Panc1 (cell line): ENCODE data around the gene FAM89A. TPM values are rescaled to one million over a fixed set of nuclear protein-coding genes. Genes with fewer than 3 reads are reported as not detected.

Experiments used
- ATAC-seq: fragments of 200-7000 bp; cut with Tn5 transposase; 2 replicates; pipeline ENCODE4 v1.9.1; 2020; ENCODE audit warnings: mild to moderate bottlenecking, moderate library complexity
- BruUV-seq: library from RNA; stranded (reverse); fragments of 400-500 nt; replicated peaks from 2 replicates; lab custom pipeline; 2021; lab: Mats Ljungman, UMichigan
- CTCF ChIA-PET: fragments of 300-600 bp; sonication (Branson Sonifier 250); formaldehyde crosslinking; loops from one replicate; lab custom pipeline; 2022; ENCODE audit warnings: antibody characterized with exemption; lab: Charles Lee
- POLR2A ChIA-PET: fragments of 300-600 bp; sonication (Branson Sonifier 250); formaldehyde crosslinking; loops from one replicate; lab custom pipeline; 2022; ENCODE audit warnings: antibody characterized with exemption; lab: Charles Lee
- DNase-seq: peaks from one replicate; pipeline ENCODE4 v3.0.0-alpha.2; 2010; ENCODE audit warnings: low read depth, low spot score
- H3K27ac ChIP-seq: 2 replicates; pipeline ENCODE4 v1.5.1; 2011; ENCODE audit warnings: mild to moderate bottlenecking, low read length, inconsistent platforms
- H3K27me3 ChIP-seq: fragments of 200-500 bp; sonication (Bioruptor generic); 2 replicates; pipeline ENCODE4 v1.6.0; 2014; ENCODE audit warnings: low read length, inconsistent platforms; ENCODE audit not compliant: control insufficient read depth, insufficient read depth
- H3K36me3 ChIP-seq: fragments of 200-500 bp; sonication (Bioruptor generic); 2 replicates; pipeline ENCODE4 v1.5.1; 2014; ENCODE audit warnings: inconsistent platforms, mild to moderate bottlenecking, low read length, moderate library complexity; ENCODE audit not compliant: control insufficient read depth, insufficient read depth
- H3K4me1 ChIP-seq: 2 replicates; pipeline ENCODE4 v1.5.1; 2011; ENCODE audit warnings: inconsistent platforms, mild to moderate bottlenecking, low read length, moderate library complexity; ENCODE audit not compliant: control insufficient read depth, insufficient read depth
- H3K4me3 ChIP-seq, 2 experiments: 2 replicates each; pipeline ENCODE4 v1.5.1; 2011 to 2012; ENCODE audit warnings: low read depth in 2 of 2, low read length in 2 of 2, mild to moderate bottlenecking in 2 of 2, inconsistent platforms in 1 of 2, moderate library complexity in 1 of 2
- H3K9me3 ChIP-seq: fragments of 200-500 bp; sonication (Bioruptor generic); 2 replicates; pipeline ENCODE4 v1.5.1; 2014; ENCODE audit warnings: low read depth, mild to moderate bottlenecking, inconsistent platforms, low read length, moderate library complexity; ENCODE audit not compliant: control insufficient read depth, insufficient read depth
- POLR2AphosphoS5 ChIP-seq: IDR thresholded peaks from 2 replicates; pipeline ENCODE4 v1.6.1; 2012; ENCODE audit warnings: mild to moderate bottlenecking, low read depth, low read length, moderate library complexity
- SIN3A ChIP-seq: IDR thresholded peaks from 2 replicates; pipeline ENCODE4 v1.6.1; 2012; ENCODE audit warnings: low read depth, mild to moderate bottlenecking, low read length, moderate library complexity, borderline replicate concordance; ENCODE audit not compliant: insufficient read depth
- TCF7L2 ChIP-seq: IDR thresholded peaks from 2 replicates; pipeline ENCODE4 v1.6.1; 2011; ENCODE audit warnings: mild to moderate bottlenecking, low read depth, low read length, inconsistent platforms
- in situ Hi-C: cut with HindIII; loops from 2 replicates; pipeline ENCODE4 v1.10.0; 2016; ENCODE audit warnings: low sequenced_read_pairs, low pct_unique_long_range_greater_than_20kb
- intact Hi-C: fragments of 100-400 bp; cut with micrococcal nuclease; formaldehyde crosslinking; loops from one replicate; pipeline ENCODE4 v1.10.0; 2022; ENCODE audit not compliant: unreplicated experiment
- total RNA-seq: library from RNA; stranded (reverse); gene quantifications from one replicate; pipeline ENCODE4 v1.2.1, GENCODE V29; 2021; ENCODE audit not compliant: unreplicated experiment
- TF ChIP-seq, protein P1 (sequence below): fragments of 450-650 bp; IDR thresholded peaks from 2 replicates; pipeline ENCODE4 v1.5.1; 2017; ENCODE audit warnings: mild to moderate bottlenecking
- TF ChIP-seq, protein P2 (sequence below), 2 experiments: IDR thresholded peaks; 2 replicates each; pipeline ENCODE4 v1.6.1; 2011 to 2012; ENCODE audit warnings: low read depth in 2 of 2, control low read depth in 1 of 2, low read length in 1 of 2, mild to moderate bottlenecking in 1 of 2, moderate library complexity in 1 of 2; ENCODE audit not compliant: insufficient read depth in 1 of 2

The FAM89A gene
- total RNA-seq, 1 experiment from 2014 or later: 2.2 TPM

DNA sequence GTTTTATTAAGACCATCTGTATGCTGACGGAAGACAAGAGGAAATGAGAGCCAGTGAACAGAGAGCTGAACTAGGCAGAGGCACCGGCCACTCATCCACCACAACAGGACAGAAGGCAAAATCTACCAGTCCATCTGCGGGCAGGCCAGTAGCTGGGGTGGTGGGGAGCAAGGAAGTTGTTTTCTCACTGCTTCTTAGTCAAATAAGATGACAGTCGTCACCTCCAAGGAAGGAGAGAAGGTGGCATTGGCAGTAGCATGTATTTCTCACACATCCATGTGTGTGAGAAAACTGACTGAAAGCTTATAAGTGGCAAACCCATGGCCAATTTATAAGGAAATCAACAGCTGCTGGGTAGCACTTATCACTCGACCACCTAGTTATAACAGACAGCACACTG is 69.6 kb downstream of the FAM89A start:
- intact Hi-C loops (no loop called here), in situ Hi-C loops (no loop called here)
- Histone ChIP-seq H3K27ac (no peak overlapping the region), H3K9me3 (no peaks in the 10 kb centered on the region), H3K4me3 (no peak overlapping the region), H3K4me1 (0 out of 2 replicates have a peak, but pooled peaks cover 4% of the 10 kb centered on the region), H3K27me3 (no peaks in the 10 kb centered on the region), H3K36me3 (no peaks in the 10 kb centered on the region)
- no TSS peak for BruUV-seq
- ATAC-seq (no peak), DNase-seq (no peak)
- ChIA-PET CTCF (no interaction called here), POLR2A (no interaction called here)
- TF ChIP-seq SIN3A (no peak), POLR2AphosphoS5 (no peak), TCF7L2 (no peak)
- TF ChIP-seq, protein P1, sequence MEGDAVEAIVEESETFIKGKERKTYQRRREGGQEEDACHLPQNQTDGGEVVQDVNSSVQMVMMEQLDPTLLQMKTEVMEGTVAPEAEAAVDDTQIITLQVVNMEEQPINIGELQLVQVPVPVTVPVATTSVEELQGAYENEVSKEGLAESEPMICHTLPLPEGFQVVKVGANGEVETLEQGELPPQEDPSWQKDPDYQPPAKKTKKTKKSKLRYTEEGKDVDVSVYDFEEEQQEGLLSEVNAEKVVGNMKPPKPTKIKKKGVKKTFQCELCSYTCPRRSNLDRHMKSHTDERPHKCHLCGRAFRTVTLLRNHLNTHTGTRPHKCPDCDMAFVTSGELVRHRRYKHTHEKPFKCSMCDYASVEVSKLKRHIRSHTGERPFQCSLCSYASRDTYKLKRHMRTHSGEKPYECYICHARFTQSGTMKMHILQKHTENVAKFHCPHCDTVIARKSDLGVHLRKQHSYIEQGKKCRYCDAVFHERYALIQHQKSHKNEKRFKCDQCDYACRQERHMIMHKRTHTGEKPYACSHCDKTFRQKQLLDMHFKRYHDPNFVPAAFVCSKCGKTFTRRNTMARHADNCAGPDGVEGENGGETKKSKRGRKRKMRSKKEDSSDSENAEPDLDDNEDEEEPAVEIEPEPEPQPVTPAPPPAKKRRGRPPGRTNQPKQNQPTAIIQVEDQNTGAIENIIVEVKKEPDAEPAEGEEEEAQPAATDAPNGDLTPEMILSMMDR: no peak
- TF ChIP-seq, protein P2, sequence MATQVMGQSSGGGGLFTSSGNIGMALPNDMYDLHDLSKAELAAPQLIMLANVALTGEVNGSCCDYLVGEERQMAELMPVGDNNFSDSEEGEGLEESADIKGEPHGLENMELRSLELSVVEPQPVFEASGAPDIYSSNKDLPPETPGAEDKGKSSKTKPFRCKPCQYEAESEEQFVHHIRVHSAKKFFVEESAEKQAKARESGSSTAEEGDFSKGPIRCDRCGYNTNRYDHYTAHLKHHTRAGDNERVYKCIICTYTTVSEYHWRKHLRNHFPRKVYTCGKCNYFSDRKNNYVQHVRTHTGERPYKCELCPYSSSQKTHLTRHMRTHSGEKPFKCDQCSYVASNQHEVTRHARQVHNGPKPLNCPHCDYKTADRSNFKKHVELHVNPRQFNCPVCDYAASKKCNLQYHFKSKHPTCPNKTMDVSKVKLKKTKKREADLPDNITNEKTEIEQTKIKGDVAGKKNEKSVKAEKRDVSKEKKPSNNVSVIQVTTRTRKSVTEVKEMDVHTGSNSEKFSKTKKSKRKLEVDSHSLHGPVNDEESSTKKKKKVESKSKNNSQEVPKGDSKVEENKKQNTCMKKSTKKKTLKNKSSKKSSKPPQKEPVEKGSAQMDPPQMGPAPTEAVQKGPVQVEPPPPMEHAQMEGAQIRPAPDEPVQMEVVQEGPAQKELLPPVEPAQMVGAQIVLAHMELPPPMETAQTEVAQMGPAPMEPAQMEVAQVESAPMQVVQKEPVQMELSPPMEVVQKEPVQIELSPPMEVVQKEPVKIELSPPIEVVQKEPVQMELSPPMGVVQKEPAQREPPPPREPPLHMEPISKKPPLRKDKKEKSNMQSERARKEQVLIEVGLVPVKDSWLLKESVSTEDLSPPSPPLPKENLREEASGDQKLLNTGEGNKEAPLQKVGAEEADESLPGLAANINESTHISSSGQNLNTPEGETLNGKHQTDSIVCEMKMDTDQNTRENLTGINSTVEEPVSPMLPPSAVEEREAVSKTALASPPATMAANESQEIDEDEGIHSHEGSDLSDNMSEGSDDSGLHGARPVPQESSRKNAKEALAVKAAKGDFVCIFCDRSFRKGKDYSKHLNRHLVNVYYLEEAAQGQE (IDR thresholded peaks at IDR 0.05; ENCODE audit: insufficient read depth in 1 of 2, low read depth in 2 of 2, low read length in 1 of 2): no peak

Other genes with a start within 250 kb of the FAM89A start
- 33.6 TPM for gene C1orf198, start 171.7 kb downstream of the FAM89A start, total RNA-seq
- 19.0 TPM for gene TTC13, start 61.4 kb downstream of the FAM89A start, total RNA-seq
- gene ARV1, start 61.2 kb downstream of the FAM89A start, total RNA-seq: 25.9 TPM
- 0.08 TPM for gene TRIM67, start 121.8 kb upstream of the FAM89A start, total RNA-seq
- 42.5 TPM for gene GNPAT, start 201.0 kb upstream of the FAM89A start, total RNA-seq